ENCODE measurements around the gene MAP2K6.

Gene MAP2K6

GRCh38 chr17:69427486-69428197, 13.1 kb downstream of the MAP2K6 start:
- no peak for DNase-seq

- no peak for DNase-seq
These were observed 13.9 kb downstream of the MAP2K6 start for GRCh38 chr17:69428252-69428980.

GRCh38 chr17:69430488-69430887, 16.0 kb downstream of the MAP2K6 start:
- DNase-seq = no peak

GRCh38 chr17:69431835-69432234, 17.3 kb downstream of the MAP2K6 start:
- no peak for DNase-seq

- no peak for DNase-seq
These were observed 18.6 kb downstream of the MAP2K6 start for GRCh38 chr17:69433093-69433492.

GRCh38 chr17:69434164-69434579, 19.7 kb downstream of the MAP2K6 start:
- no peak for DNase-seq

GRCh38 chr17:69435971-69436696, 21.6 kb downstream of the MAP2K6 start:
- no peak for DNase-seq

- DNase-seq = no peak
These were observed 23.0 kb downstream of the MAP2K6 start for GRCh38 chr17:69437475-69437874.

- DNase-seq = no peak
These were observed 24.3 kb downstream of the MAP2K6 start for GRCh38 chr17:69438776-69439175.

GRCh38 chr17:69441179-69441578, 26.7 kb downstream of the MAP2K6 start:
- no peak for DNase-seq

GRCh38 chr17:69443138-69443537, 28.6 kb downstream of the MAP2K6 start:
- DNase-seq = no peak

GRCh38 chr17:69444023-69444422, 29.5 kb downstream of the MAP2K6 start:
- DNase-seq = no peak

GRCh38 chr17:69445132-69445531, 30.6 kb downstream of the MAP2K6 start:
- DNase-seq = no peak

GRCh38 chr17:69447726-69448125, 33.2 kb downstream of the MAP2K6 start:
- no peak for DNase-seq

GRCh38 chr17:69448431-69449102, 34.1 kb downstream of the MAP2K6 start:
- no peak for DNase-seq

GRCh38 chr17:69450131-69450530, 35.6 kb downstream of the MAP2K6 start:
- DNase-seq = no peak

GRCh38 chr17:69450918-69451317, 36.4 kb downstream of the MAP2K6 start:
- DNase-seq = no peak

GRCh38 chr17:69451416-69452394, 37.2 kb downstream of the MAP2K6 start:
- DNase-seq = no peak

- DNase-seq = no peak
These were observed 38.3 kb downstream of the MAP2K6 start for GRCh38 chr17:69452664-69453260.

GRCh38 chr17:69454051-69454450, 39.6 kb downstream of the MAP2K6 start:
- no peak for DNase-seq

- no peak for DNase-seq
These were observed 40.5 kb downstream of the MAP2K6 start for GRCh38 chr17:69455040-69455439.

- no peak for DNase-seq
These were observed 43.1 kb downstream of the MAP2K6 start for GRCh38 chr17:69457603-69458002.

Measured in stimulated activated CD4-positive, alpha-beta T cell treated with anti-CD3 and anti-CD28 coated beads, Interleukin-2, amount 100 ng/mL, for 48 hours (primary cell).